Ovary (tissue), 9 donors: ENCODE results near the gene COX18. TPM values are rescaled to one million over a fixed set of nuclear protein-coding genes. Genes with fewer than 3 reads are reported as not detected.

Experiments used
- DNase-seq, 5 donors: peaks; one replicate each; pipeline ENCODE4 v3.0.0-alpha.2; 2019 to 2020
- H3K27ac ChIP-seq, 2 donors: fragments of 200-600 bp; one replicate each; pipeline versions ENCODE4 v1.5.1 to v1.8.0; 2019 to 2022
- H3K27me3 ChIP-seq: fragments of 200-600 bp; one replicate; pipeline ENCODE4 v1.8.0; 2022
- H3K36me3 ChIP-seq: fragments of 200-600 bp; sonication (generic); one replicate; pipeline ENCODE4 v1.5.1; 2019
- H3K4me1 ChIP-seq: one replicate; pipeline ENCODE4 v1.8.1; 2013; ENCODE audit warnings: mild to moderate bottlenecking, moderate library complexity; ENCODE audit not compliant: insufficient read depth
- H3K4me3 ChIP-seq: fragments of 200-600 bp; sonication (generic); one replicate; pipeline ENCODE4 v1.5.1; 2017
- H3K9me3 ChIP-seq, 2 donors: fragments of 200-600 bp in 1 of 2; sonication (generic) in 1 of 2; one replicate each; pipeline versions ENCODE4 v1.5.1 to v1.8.1; 2013 to 2019; ENCODE audit warnings: mild to moderate bottlenecking in 1 of 2, moderate library complexity in 1 of 2
- EP300 ChIP-seq: sonication (generic); formaldehyde crosslinking; IDR thresholded peaks from one replicate; pipeline ENCODE4 v1.6.1; 2017; ENCODE audit warnings: antibody characterized with exemption
- POLR2A ChIP-seq: fragments of 450-650 bp; IDR thresholded peaks from one replicate; pipeline ENCODE4 v1.6.1; 2017; ENCODE audit warnings: antibody characterized with exemption, mild to moderate bottlenecking, moderate library complexity
- WGBS, 3 donors: extraction: QIAGEN DNeasy Blood & Tissue Kit in 1 of 3; methylation state at CpG; one replicate each; pipeline versions ENCODE4 v1.1.5 to v1.1.7; 2013 to 2017; 5-methylcytosine and 5-hydroxymethylcytosine counted together
- intact Hi-C, 4 donors: fragments of 100-400 bp; cut with DNase I; formaldehyde crosslinking; loops; one replicate each; pipeline versions ENCODE4 v1.11.0 to v1.15.1; 2022 to 2023
- polyA plus RNA-seq, 2 donors: library from polyadenylated mRNA; stranded (reverse); fragments of 200-250 nt in 1 of 2; fragments of 350-450 nt in 1 of 2; fragmentation: Illumina TruSeq in 1 of 2; extraction: RNeasy Lipid Tissue Mini Kit (QIAGEN cat#74804) in 1 of 2; gene quantifications; one replicate each; pipeline ENCODE4 v1.2.3, GENCODE V29; 2013 to 2014
- total RNA-seq, 7 donors: library from RNA; depleted of rRNA in 2 of 7; stranded (reverse); fragments of >200 nt in 2 of 7; fragmentation: NEBNext Ultra II Directional in 3 of 7; extraction: Animal tissue kit (Norgen Biotek cat#: 25700) in 3 of 7; gene quantifications; one replicate each; pipeline versions ENCODE4 v1.1.0 to v1.2.4, GENCODE V29; 2016 to 2023
- TF ChIP-seq, protein P1 (sequence below), 3 donors: fragments of 450-650 bp in 2 of 3; fragments of 200-600 bp in 1 of 3; IDR thresholded peaks; one replicate each; pipeline versions ENCODE4 v1.5.1 to v1.8.0; 2016 to 2022; ENCODE audit warnings: antibody characterized with exemption in 3 of 3, mild to moderate bottlenecking in 1 of 3
- donor health status: DM: no; HTN: no; CAD: no; lungs with moderate emphysema.
- donor health status: DM: no; HTN: no; CAD: no.
- donor health status: Bipolar disorder and iron deficiency.
- donor health status: DM: yes; HTN: yes; CAD: no.
- donor health status: DM: no; HTN: no; CAD: no.
- donor health status: DM: yes; HTN: yes; CAD: no.

COX18 gene
- total and polyA plus RNA-seq, 9 donors: 9.9 to 18.2 (median 12.3) TPM

DNA sequence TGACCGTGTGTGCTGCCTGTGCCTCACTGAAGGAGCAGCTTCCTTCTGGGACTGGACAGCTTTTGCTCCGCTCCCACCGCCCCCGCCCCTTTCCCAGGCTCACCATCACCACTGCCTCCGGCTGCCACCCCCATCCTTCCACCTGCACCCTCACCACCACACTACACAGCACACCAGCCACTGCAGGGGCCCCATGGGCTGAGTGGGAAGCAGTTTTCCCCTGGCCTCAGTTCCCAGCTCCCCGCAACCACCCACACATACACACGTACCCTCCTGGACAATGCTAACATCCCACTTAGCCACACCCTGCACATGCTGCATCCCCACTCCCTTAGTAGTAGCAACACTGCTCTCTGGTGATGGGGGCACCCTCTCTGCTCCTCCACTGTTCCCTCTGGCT, 29.6 kb upstream of the COX18 start:
- Histone ChIP-seq H3K4me3 (no peak overlapping the region), H3K27me3 (no peaks in the 10 kb centered on the region), H3K36me3 (no peaks in the 10 kb centered on the region), H3K9me3 (no peaks in the 10 kb centered on the region), H3K4me1 (no peaks in the 10 kb centered on the region), H3K27ac (no peak overlapping the region)
- no peak for DNase-seq
- intact Hi-C loops: no loop called here
- 89 to 94% (median 93%) methylated on average over 7 of the region's 7 CpGs for WGBS, 3 donors
- no peak for TF ChIP-seq POLR2A
- TF ChIP-seq, protein P1, sequence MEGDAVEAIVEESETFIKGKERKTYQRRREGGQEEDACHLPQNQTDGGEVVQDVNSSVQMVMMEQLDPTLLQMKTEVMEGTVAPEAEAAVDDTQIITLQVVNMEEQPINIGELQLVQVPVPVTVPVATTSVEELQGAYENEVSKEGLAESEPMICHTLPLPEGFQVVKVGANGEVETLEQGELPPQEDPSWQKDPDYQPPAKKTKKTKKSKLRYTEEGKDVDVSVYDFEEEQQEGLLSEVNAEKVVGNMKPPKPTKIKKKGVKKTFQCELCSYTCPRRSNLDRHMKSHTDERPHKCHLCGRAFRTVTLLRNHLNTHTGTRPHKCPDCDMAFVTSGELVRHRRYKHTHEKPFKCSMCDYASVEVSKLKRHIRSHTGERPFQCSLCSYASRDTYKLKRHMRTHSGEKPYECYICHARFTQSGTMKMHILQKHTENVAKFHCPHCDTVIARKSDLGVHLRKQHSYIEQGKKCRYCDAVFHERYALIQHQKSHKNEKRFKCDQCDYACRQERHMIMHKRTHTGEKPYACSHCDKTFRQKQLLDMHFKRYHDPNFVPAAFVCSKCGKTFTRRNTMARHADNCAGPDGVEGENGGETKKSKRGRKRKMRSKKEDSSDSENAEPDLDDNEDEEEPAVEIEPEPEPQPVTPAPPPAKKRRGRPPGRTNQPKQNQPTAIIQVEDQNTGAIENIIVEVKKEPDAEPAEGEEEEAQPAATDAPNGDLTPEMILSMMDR (IDR thresholded peaks at IDR 0.05): no peak
- no peak for TF ChIP-seq EP300

DNA sequence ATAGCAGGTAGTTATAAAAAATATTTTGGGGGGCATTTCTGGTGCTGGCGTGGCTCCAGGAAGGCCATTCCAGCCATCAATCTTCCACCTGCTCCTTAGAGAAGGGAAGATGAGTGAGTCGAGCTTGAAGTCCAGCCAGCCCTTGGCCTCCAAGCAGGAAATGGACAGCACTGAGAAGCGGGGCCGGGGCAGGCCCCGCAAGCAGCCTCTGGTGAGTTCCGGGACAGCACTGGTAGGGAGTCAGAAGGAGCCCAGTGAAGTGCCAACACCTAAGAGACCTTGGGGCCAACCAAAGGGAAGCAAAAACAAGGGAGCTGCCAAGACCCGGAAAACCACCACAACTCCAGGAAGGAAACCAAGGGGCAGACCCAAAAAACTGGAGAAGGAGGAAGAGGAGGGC, 29.2 kb upstream of the COX18 start:
- no peaks in the 10 kb centered on the region for H3K36me3 ChIP-seq
- TF ChIP-seq POLR2A (no peak), EP300 (no peak)
- TF ChIP-seq, protein P1 (IDR thresholded peaks at IDR 0.05): no peak

DNA sequence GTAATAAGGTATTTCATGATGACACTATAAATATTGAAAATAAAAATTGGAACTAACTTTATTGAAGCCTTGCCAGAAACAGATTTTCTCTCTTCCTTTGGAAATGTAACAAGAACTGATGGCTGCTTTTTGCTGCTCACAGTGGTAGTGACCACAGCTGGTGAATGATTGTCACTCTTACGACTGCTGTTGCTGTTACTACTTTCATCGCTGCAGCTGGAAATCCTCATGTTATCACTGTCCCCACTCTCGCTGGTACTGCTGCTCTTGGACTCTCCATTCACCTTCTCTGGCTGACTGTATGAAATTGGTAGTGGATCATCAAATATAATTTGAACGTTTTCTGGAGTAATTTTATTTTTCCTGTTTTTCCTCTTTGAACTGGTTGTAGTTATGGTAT, 28.5 kb upstream of the COX18 start:
- WGBS, 3 donors: 74 to 77% (median 76%) methylated on average over 4 of the region's 4 CpGs
- TF ChIP-seq EP300 (no peak), POLR2A (no peak)
- TF ChIP-seq, protein P1 (IDR thresholded peaks at IDR 0.05): no peak
- DNase-seq: no peak
- Histone ChIP-seq H3K27ac (no peak overlapping the region), H3K36me3 (no peaks in the 10 kb centered on the region), H3K4me1 (no peaks in the 10 kb centered on the region), H3K4me3 (no peak overlapping the region), H3K27me3 (no peaks in the 10 kb centered on the region), H3K9me3 (no peaks in the 10 kb centered on the region)
- intact Hi-C loops: no loop called here

More for the DNA sequence above, 29.2 kb upstream of the COX18 start:
- intact Hi-C loops: no loop called here
- Histone ChIP-seq H3K4me1 (no peaks in the 10 kb centered on the region), H3K27ac (no peak overlapping the region), H3K4me3 (no peak overlapping the region), H3K27me3 (no peaks in the 10 kb centered on the region), H3K9me3 (no peaks in the 10 kb centered on the region)
- no peak for DNase-seq
- 85 to 92% (median 87%) methylated on average over 7 of the region's 7 CpGs for WGBS, 3 donors

DNA sequence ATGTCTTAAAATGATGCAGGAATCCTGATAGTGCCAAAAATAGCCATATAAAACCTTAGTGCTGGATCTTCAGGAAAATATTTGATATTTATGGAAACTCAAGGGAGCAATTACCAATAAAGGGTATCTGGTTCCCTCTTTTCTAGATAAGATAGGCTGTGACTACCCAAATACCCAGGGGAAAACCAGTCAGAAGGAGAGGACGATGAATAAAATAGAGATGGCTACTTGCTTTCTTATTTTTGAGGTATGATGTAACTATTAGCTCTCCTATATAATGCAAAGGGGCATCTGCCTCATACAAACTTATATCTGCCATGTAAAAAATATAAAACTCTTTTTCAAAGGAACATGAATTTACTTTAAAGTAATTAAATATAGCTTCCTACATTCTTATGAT, 23.4 kb upstream of the COX18 start:
- TF ChIP-seq POLR2A: no peak
- TF ChIP-seq EP300: no peak
- TF ChIP-seq, protein P1 (IDR thresholded peaks at IDR 0.05): no peak
- H3K27ac ChIP-seq: no peak overlapping the region
- intact Hi-C loops: no loop called here
- peaks cover 2% of the 10 kb centered on the region for H3K4me1 ChIP-seq
- no peaks in the 10 kb centered on the region for H3K36me3 ChIP-seq
- H3K4me3 ChIP-seq: no peak overlapping the region
- H3K27me3 ChIP-seq: no peaks in the 10 kb centered on the region
- H3K9me3 ChIP-seq: no peaks in the 10 kb centered on the region
- DNase-seq: no peak
- 80 to 83% (median 81%) methylated on average over 1 of the region's 1 CpG for whole genome bisulfite sequencing, 3 donors

DNA sequence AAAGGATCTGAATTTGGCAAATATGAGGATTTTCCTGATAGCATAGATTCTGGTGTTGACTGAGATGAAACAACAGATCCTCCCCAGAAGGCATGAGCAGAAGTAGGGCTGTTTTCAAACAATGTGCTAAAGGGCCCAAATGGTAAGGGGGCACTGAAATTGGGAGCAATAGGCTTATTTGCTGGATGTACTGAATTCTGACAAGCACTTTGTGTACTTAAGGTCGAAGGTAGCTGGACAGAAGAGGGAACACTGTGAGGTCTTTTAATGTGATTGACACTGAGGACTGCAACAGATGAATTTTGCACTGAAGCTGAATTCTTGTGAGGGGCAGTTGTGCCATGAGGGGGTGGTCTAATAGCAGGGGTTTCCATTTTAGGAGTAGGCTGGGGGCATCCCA, 21.2 kb upstream of the COX18 start:
- intact Hi-C loops: no loop called here
- 95 to 96% (median 95%) methylated on average over 1 of the region's 1 CpG for WGBS, 3 donors
- Histone ChIP-seq H3K9me3 (no peaks in the 10 kb centered on the region), H3K27ac (no peak overlapping the region), H3K36me3 (no peaks in the 10 kb centered on the region), H3K27me3 (no peaks in the 10 kb centered on the region), H3K4me1 (peaks cover 5% of the 10 kb centered on the region), H3K4me3 (no peak overlapping the region)
- DNase-seq: no peak
- TF ChIP-seq POLR2A (no peak), EP300 (no peak)
- TF ChIP-seq, protein P1 (IDR thresholded peaks at IDR 0.05): no peak
